ENCODE results near the gene SMC6. TPM values are rescaled to one million over a fixed set of nuclear protein-coding genes. Genes with fewer than 3 reads are reported as not detected.

The SMC6 gene
- total and polyA plus RNA-seq, 8 donors, result 3.3 to 67.4 (median 13.4) TPM

- no peaks in the 10 kb centered on the region for H3K27me3 ChIP-seq
These were observed 69.6 kb downstream of the SMC6 start for GRCh38 chr2:17683981-17684380.

GRCh38 chr2:17682098-17682857 is 71.3 kb downstream of the SMC6 start:
- DNase-seq, result no peak
- Histone ChIP-seq H3K27me3 (no peaks in the 10 kb centered on the region), H3K4me3 (no peak overlapping the region), H3K36me3 (peaks cover 0 to 63% (median 56%) of the 10 kb centered on the region in 4 donors), H3K9me3 (no peaks in the 10 kb centered on the region), H3K27ac (no peak overlapping the region), H3K4me1 (no peaks in the 10 kb centered on the region)
- TF ChIP-seq EP300 (IDR thresholded peaks at IDR 0.05), result no peak
- 92 to 96% (median 95%) methylated on average over 6 of the region's 6 CpGs for WGBS, 5 donors
- intact Hi-C loops (cut with DNase I; ENCODE audit: low total_unique reads), result no loop called here

More at GRCh38 chr2:17683981-17684380, 69.6 kb downstream of the SMC6 start:
- Histone ChIP-seq H3K36me3 (peaks cover 3 to 69% (median 55%) of the 10 kb centered on the region in 4 donors), H3K4me1 (no peaks in the 10 kb centered on the region), H3K27ac (no peak overlapping the region), H3K4me3 (no peak overlapping the region), H3K9me3 (no peaks in the 10 kb centered on the region)
- DNase-seq, result no peak
- WGBS, 5 donors, result 90 to 96% (median 94%) methylated on average over 2 of the region's 2 CpGs
- no peak for TF ChIP-seq CTCF (IDR thresholded peaks at IDR 0.05)
- TF ChIP-seq POLR2AphosphoS5 (IDR thresholded peaks at IDR 0.05), result no peak
- no peak for TF ChIP-seq POLR2A (IDR thresholded peaks at IDR 0.05)
- TF ChIP-seq EP300 (IDR thresholded peaks at IDR 0.05), result no peak
- intact Hi-C loops (cut with DNase I; ENCODE audit: low total_unique reads), result no loop called here

GRCh38 chr2:17680119-17680518 is 73.5 kb downstream of the SMC6 start:
- Histone ChIP-seq H3K36me3 (peaks cover 0 to 60% (median 53%) of the 10 kb centered on the region in 4 donors), H3K27ac (no peak overlapping the region), H3K27me3 (no peaks in the 10 kb centered on the region), H3K4me1 (no peaks in the 10 kb centered on the region), H3K4me3 (no peak overlapping the region), H3K9me3 (no peaks in the 10 kb centered on the region)
- no peak for DNase-seq
- intact Hi-C loops (cut with DNase I; ENCODE audit: low total_unique reads), result no loop called here
- 96 to 98% (median 98%) methylated on average over 3 of the region's 3 CpGs for WGBS, 5 donors
- no peak for TF ChIP-seq POLR2A (IDR thresholded peaks at IDR 0.05)
- TF ChIP-seq EP300 (IDR thresholded peaks at IDR 0.05), result no peak
- no peak for TF ChIP-seq CTCF (IDR thresholded peaks at IDR 0.05)
- no peak for TF ChIP-seq POLR2AphosphoS5 (IDR thresholded peaks at IDR 0.05)

GRCh38 chr2:17674817-17675216 is 78.8 kb downstream of the SMC6 start:
- TF ChIP-seq CTCF (IDR thresholded peaks at IDR 0.05), result no peak
- no peak for TF ChIP-seq POLR2A (IDR thresholded peaks at IDR 0.05)
- no peak for TF ChIP-seq POLR2AphosphoS5 (IDR thresholded peaks at IDR 0.05)
- no peak for TF ChIP-seq EP300 (IDR thresholded peaks at IDR 0.05)
- Histone ChIP-seq H3K4me1 (no peaks in the 10 kb centered on the region), H3K27ac (no peak overlapping the region), H3K36me3 (peaks cover 3 to 41% (median 28%) of the 10 kb centered on the region in 4 donors), H3K27me3 (no peaks in the 10 kb centered on the region), H3K9me3 (no peaks in the 10 kb centered on the region), H3K4me3 (no peak overlapping the region)
- no peak for DNase-seq
- intact Hi-C loops (cut with DNase I; ENCODE audit: low total_unique reads), result no loop called here
